ENCODE data around the gene WNT4. TPM values are rescaled to one million over a fixed set of nuclear protein-coding genes. Genes with fewer than 3 reads are reported as not detected.

The WNT4 gene
- total RNA-seq, 1 experiment from 2014 or later, result 1.5 TPM

DNA sequence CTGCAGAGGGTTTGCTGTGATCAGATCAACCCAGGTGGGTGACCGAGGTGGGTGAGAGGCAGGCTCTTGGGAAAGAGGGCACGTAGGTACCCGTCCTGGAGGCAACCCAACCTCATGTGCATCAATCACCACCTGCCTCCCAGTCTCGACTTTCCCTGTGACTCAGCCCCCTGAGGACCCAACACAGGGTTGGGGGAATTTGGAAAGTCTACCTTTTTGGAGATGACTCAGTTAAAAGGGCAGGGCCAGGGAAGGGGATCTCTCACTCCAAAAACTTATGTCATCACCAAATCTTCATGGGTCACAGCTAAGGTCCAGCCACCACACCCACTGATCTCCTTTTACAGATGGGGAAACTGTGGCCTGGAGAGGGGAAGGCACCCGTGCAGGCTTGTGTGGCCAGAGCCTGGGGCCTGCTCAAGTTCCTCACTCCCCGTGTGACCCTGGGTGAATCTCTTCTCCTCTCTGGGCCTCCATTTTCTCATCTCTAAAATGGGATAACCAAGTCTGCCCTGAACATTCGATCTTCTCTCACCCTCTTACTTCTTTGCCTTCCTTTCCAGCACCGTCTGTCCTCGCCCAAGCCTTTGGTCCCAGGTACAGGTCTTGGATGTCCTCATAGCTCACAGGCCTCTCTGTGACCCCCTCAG, 34.6 kb upstream of the WNT4 start (continued):
- TF ChIP-seq, protein P1, sequence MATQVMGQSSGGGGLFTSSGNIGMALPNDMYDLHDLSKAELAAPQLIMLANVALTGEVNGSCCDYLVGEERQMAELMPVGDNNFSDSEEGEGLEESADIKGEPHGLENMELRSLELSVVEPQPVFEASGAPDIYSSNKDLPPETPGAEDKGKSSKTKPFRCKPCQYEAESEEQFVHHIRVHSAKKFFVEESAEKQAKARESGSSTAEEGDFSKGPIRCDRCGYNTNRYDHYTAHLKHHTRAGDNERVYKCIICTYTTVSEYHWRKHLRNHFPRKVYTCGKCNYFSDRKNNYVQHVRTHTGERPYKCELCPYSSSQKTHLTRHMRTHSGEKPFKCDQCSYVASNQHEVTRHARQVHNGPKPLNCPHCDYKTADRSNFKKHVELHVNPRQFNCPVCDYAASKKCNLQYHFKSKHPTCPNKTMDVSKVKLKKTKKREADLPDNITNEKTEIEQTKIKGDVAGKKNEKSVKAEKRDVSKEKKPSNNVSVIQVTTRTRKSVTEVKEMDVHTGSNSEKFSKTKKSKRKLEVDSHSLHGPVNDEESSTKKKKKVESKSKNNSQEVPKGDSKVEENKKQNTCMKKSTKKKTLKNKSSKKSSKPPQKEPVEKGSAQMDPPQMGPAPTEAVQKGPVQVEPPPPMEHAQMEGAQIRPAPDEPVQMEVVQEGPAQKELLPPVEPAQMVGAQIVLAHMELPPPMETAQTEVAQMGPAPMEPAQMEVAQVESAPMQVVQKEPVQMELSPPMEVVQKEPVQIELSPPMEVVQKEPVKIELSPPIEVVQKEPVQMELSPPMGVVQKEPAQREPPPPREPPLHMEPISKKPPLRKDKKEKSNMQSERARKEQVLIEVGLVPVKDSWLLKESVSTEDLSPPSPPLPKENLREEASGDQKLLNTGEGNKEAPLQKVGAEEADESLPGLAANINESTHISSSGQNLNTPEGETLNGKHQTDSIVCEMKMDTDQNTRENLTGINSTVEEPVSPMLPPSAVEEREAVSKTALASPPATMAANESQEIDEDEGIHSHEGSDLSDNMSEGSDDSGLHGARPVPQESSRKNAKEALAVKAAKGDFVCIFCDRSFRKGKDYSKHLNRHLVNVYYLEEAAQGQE (IDR thresholded peaks at IDR 0.05; ENCODE audit: low read depth), result no peak

DNA sequence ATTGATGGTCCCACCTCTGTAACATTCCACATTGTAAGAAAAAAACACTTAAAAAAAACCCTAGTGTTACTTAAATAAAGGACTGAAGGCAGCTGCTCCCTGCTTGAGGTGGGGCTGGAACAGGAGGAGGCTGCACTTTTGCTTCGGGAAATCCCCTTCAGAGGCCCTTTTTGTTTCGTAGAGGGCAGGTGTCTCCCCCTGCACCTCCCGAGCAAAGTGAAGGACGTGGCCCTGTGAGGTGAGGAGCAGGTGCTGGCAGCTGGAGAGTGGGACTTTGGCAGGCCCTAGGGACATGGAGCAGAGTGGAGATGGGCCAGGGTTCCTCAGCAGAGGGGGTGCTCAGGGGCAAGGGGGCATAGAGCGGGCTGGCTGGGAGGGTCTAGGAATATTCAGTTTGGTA, 33.4 kb upstream of the WNT4 start:
- CTCF ChIA-PET, result no interaction called here
- intact Hi-C loops (cut with micrococcal nuclease), result no loop called here
- no peaks in the 10 kb centered on the region for H3K36me3 ChIP-seq (ENCODE audit: control insufficient read depth in 1 of 2, insufficient read depth in 2 of 2, low read length in 2 of 2)

More for the DNA sequence above, 33.4 kb upstream of the WNT4 start:
- Histone ChIP-seq H3K79me2 (ENCODE audit: insufficient read depth, low read length) (no peaks in the 10 kb centered on the region), H3K27me3 (ENCODE audit: insufficient read depth, low read length) (no peaks in the 10 kb centered on the region), H3K9me2 (ENCODE audit: insufficient read depth) (no peaks in the 10 kb centered on the region), H3K9ac (ENCODE audit: low read length) (no peak overlapping the region), H3K9me3 (ENCODE audit: control insufficient read depth in 1 of 2, insufficient read depth in 1 of 2, low read depth in 1 of 2, low read length in 2 of 2) (no peaks in the 10 kb centered on the region), H3K4me3 (replicated peaks in 1 of 2; ENCODE audit: low read depth in 1 of 2, low read length in 2 of 2) (no peak overlapping the region), H3K27ac (ENCODE audit: low read depth, low read length) (no peak overlapping the region), H2AFZ (ENCODE audit: low read depth, low read length, poor library complexity, severe bottlenecking) (no peak overlapping the region), H4K20me1 (ENCODE audit: insufficient read depth) (no peaks in the 10 kb centered on the region), H3K4me2 (ENCODE audit: low read length) (no peak overlapping the region), H3K4me1 (ENCODE audit: control insufficient read depth in 1 of 2, insufficient read depth in 2 of 2, low read length in 2 of 2) (no peaks in the 10 kb centered on the region)
- RAD21 ChIA-PET (ENCODE audit: low non-redundant PET in 1 of 2, low total read pairs in 2 of 2, uncharacterized antibody in 2 of 2, unreplicated experiment in 2 of 2), result no interaction called here
- POLR2A ChIA-PET, result no interaction called here
- no TSS peak for BruUV-seq (replicated peaks)
- TF ChIP-seq, protein P2, sequence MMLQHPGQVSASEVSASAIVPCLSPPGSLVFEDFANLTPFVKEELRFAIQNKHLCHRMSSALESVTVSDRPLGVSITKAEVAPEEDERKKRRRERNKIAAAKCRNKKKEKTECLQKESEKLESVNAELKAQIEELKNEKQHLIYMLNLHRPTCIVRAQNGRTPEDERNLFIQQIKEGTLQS (IDR thresholded peaks at IDR 0.05), result no peak
- TF ChIP-seq SIN3A (IDR thresholded peaks at IDR 0.05; ENCODE audit: low read depth) (no peak), CEBPB (IDR thresholded peaks at IDR 0.05; ENCODE audit: low read depth) (no peak), JUND (IDR thresholded peaks at IDR 0.05) (no peak), POLR2AphosphoS5 (IDR thresholded peaks at IDR 0.05; ENCODE audit: low read depth, low read length) (no peak), ELF1 (IDR thresholded peaks at IDR 0.05; ENCODE audit: borderline replicate concordance, low read depth) (no peak), POLR2A (IDR thresholded peaks at IDR 0.05; ENCODE audit: borderline replicate concordance, extremely low read depth, insufficient read depth, insufficient read length) (no peak), EGR1 (IDR thresholded peaks at IDR 0.05; ENCODE audit: low read depth) (no peak), ZNF274 (IDR thresholded peaks at IDR 0.05; ENCODE audit: low read depth, low read length) (no peak)
- ATAC-seq, result no peak
- DNase-seq (ENCODE audit: low read depth, low spot score), result no peak

All from HCT116 (cell line).